NCI-H2171 (cell line): ENCODE results near the gene SLC25A22.

Source experiments
- DNase-seq: peaks from one replicate; lab custom pipeline; 2025; lab: John Stamatoyannopoulos, UW

Gene SLC25A22

DNA sequence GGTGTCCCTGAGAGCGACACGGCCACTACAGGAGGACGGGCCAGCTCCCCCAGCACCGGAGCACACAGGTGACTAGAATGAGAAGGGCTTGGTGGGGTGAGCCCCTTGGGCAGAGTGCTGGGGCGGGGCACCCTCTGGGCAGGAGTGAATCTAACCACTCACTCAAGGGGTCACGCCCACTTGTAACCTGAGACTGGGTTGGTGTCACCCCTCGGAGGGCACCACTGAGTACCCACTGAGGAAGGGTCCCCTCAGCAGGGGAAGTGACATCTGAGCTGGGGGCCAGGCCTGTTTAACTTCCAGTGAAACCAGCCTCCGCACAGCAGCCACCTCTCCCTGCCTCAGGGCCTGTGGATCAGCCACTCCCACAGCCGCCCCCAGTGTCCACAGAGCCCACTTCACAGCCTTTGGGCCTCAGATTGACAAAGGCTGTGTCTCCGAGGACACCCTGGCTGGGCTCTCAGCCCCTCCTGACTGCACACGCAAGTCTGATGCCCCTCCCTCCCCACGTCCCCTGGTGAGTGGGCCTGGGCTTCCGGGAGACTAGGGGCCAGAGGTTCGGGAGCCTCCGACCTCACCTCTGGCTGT, 26.4 kb downstream of the SLC25A22 start:
- no peak for DNase-seq

GRCh38 chr11:770642-771616, 27.2 kb downstream of the SLC25A22 start:
- DNase-seq: no peak

GRCh38 chr11:769887-770641, 28.0 kb downstream of the SLC25A22 start:
- no peak for DNase-seq

DNA sequence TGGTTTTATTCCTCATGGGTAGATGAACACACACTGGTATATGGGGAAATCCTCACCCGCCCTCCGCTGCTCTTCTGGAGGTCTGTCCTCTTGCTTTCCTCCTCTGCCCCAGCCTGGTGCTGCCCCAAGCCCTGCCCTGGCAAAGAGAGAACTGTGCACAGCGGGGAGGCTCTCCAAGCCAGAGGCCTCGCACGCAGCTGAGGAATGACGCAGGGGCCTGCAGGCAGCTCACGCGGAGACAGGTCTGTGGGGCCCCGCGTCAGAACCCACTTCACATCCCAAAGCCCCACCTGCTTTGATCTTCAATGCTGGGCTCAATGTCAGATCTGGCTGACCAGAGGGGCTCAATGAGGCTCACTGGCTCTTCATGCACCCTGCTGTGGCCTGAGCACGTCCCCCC, 30.8 kb downstream of the SLC25A22 start:
- no peak for DNase-seq

- DNase-seq: no peak
Observed at GRCh38 chr11:766936-767210, 31.2 kb downstream of the SLC25A22 start.

- no peak for DNase-seq
Observed at GRCh38 chr11:766106-766935, 31.8 kb downstream of the SLC25A22 start.

- DNase-seq: no peak
Observed at GRCh38 chr11:765802-766091, 32.3 kb downstream of the SLC25A22 start.

DNA sequence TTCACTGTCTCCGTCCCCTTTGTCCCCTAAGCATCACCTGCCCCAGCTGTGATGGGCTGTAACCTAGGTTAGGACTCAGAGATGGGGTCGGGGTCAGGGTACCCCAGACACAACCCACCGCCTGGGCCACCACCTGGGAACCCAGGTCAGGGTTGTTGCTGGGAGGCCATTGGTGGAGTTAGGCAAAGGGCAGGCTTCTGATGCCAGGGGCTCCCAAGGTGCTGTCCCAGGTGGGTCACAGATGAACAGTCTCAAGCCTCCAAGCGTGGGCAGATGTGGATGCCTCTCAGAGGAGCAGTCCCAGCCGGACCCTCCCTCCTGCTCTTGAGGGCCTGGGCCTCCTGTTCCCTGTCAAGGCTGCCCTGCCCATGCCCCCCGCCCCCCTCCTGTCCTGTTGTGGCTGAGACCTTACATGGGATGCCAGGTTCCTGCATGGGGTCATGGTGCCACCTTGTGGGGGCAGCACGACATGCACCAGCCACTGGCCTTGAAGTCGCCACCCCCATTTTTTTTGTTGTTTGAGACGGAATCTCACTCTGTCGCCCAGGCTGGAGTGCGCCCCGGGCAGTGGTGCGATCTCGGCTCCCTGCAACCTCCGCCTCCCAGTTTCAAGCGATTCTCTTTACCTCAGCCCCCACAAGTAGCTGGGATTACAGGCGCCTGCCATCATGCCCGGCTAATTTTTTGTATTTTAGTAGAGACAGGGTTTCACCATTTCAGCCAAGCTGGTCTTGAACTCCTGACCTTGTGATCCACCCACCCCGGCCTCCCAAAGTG, 32.9 kb downstream of the SLC25A22 start:
- DNase-seq: peak; percentile 14

- DNase-seq: peak; percentile 14
Observed at GRCh38 chr11:764322-765024, 33.6 kb downstream of the SLC25A22 start.

DNA sequence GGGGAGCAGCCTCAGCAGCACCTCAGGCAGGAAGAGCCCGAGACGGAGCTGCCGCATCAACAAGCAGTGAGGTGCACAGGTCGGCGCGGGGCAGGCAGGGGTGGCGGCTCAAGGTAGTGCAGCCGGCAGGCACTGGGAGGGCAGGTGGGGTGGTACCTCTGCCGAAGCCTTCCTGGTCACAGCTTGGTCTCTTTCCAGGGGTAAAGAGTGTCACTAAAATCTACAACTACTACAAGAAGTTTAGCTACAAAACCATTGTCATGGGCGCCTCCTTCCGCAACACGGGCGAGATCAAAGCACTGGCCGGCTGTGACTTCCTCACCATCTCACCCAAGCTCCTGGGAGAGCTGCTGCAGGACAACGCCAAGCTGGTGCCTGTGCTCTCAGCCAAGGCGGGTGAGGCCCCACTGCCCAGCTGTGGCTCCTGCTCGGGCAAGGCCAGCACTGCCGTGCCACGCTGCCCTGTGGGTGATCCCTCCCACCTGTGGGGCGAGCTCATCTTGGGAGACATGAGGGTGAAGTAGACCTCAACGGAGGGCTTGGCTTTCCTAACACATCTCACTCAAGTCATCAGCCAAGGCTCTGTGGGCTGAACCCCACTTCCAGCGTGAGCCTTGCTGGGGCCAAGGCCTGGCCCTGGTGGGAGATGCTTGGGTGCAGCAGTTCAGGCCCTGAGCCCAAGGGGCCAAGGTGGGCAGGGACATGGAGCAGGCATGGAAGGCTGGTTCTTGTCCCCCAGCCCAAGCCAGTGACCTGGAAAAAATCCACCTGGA, 34.3 kb downstream of the SLC25A22 start:
- DNase-seq: no peak

- peak; percentile 81 for DNase-seq
Observed at GRCh38 chr11:763073-763463, 35.0 kb downstream of the SLC25A22 start.

- DNase-seq: peak; percentile 82
Observed at GRCh38 chr11:762421-763072, 35.5 kb downstream of the SLC25A22 start.

DNA sequence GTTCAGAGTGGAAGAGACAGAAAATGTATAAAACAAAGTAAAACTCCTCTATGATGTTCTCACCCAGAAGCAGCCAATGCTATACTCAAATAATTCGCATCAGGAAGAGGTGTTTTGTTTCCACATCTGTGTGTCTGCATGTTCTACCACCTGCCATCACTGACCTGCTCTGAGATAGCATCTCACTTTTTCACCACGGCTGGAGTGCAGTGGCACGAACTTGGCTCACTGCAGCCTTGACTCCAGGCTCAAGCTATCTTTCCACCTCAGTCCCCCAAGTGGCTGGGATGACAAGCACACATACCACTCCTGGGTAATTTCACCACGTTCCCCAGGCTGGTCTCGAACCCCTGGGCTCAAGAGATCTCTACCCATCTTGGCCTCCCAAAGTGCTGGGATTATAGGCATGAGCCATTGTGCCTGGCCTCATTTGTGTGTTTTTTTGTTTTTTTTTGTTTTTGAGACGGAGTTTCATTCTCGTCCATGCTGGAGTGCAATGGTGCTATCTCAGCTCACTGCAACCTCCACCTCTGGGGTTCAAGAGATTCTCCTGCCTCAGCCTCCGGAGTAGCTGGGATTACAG, 36.5 kb downstream of the SLC25A22 start:
- DNase-seq: no peak

DNA sequence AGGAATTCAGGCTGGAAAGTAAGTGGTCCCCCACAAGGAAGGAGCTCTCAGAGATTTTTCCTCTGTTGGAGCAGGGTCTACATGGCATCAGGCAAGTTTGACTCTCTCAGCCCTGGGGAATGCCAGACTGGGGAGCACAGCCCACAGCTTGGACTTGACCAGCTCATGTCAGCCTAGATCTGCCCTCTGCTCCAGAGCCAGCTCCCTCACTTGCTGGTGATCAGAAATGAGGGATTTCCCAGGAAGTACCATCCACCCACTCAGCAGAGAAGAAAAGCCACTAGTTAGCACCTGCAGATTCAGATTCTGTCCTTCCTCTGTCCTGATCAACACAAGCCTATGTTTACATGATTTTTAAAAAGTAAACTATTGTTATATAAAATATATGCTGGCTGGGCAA, 37.8 kb downstream of the SLC25A22 start:
- DNase-seq: no peak

GRCh38 chr11:749731-750130, 48.4 kb downstream of the SLC25A22 start:
- no peak for DNase-seq

DNA sequence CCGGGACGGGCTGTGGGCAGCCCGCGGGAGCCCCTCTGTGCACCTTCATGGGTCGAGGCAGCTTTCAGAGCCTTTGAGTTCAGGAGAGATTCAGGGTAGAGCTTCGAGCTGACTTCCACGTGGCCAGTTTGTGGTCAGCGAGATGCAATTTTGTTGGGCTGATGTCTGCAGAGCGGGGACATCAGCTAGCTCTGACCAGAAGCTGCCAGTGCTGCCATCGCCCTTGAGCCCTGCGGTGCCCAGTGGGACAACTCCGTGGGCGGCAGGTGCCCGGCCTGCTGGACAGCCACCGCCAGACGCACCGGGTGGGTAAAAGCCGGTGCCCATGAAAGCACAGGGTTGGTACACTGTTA, 50.1 kb downstream of the SLC25A22 start:
- DNase-seq: no peak

DNA sequence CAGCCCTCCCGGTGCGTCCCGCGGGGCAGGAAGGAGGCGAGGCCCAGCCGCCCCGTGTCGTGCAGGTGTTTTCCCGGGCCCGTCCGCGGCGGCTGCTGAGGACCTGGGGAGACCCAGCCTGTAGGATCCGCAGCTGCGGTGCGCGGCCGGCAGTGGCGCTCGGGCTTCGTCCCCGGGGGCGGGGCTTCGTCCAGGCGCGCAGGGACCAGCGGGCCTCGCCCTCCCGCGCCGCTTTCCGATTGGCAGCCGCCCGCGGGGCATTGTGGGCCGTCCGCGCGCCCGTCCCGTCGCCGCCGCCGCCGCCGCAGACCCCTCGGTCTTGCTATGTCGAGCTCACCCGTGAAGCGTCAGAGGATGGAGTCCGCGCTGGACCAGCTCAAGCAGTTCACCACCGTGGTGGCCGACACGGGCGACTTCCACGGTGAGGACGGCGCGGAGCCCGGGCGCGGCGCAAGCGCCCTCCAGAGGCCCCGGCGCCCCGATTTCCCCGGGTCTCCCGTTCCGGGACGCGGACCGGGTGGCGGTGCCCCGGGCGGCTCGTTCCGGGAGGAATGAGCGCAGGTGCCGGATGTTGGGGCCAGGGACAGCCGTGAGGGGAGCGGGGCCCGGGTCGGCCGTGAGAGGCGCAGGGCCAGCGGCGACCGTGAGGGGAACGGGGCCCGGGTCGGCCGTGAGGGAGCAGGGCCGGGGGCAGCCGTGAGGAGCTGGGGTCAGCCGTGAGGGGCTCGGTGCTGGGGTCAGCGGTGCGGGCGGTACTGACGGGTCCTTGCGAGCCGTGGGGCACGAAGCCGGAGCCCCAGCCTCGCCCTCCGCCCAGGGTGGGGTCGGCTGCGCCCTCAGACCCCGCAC, 50.7 kb downstream of the SLC25A22 start, which contains the start of gene TALDO1:
Gene TALDO1 (plus strand): TSS at position 307 of the 849 bp plus-strand sequence. CDS start 18 bp downstream, at position 325.
- DNase-seq: peak; percentile 69
